ENCODE results near the gene CPT1C.

The CPT1C gene

DNA sequence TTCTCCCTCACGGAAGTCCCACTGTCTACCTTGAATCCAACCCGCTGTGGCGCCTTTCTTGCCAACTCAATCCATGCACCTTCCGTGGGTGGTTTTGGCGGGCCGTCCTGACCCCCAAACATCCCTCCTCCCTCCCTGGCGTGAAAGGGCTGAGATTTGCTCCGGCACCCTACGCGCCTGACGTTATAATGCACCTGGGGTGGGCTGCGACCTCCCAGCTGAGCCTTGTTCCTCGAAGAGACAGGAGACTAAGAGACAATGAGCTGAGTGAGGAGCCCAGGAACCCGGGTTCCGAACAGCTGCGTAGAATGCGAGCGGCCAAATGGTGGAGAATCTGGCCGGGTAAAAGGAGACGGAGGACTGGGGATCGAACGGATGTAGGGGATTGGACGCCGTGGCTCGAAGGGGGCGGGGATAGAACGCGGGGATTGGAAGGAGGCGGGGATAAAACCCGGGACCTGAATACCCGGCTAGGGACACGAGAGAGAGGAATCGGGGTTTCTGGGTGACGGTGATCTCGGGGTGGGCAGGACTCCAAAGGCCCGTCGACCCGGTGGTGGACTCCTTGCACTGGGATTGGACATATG, at the start of gene CPT1C:
TSS of gene CPT1C (plus strand) at position 461 of the 587 bp plus-strand sequence. CDS start 1,137 bp downstream, outside the sequence.
- peak; percentile 94 for DNase-seq

- peak; percentile 99 for DNase-seq
Observed at GRCh38 chr19:49641688-49642491, 49.0 kb upstream of the CPT1C start, which contains the start of gene SCAF1. Gene SCAF1 (plus strand): TSS chr19:49642209. CDS start chr19:49645027, 2,818 bp downstream.

- no peak for DNase-seq
Observed at GRCh38 chr19:49642492-49643035, 48.4 kb upstream of the CPT1C start.

GRCh38 chr19:49643466-49643865, 47.5 kb upstream of the CPT1C start:
- no peak for DNase-seq

- no peak for DNase-seq
Observed at GRCh38 chr19:49645592-49645991, 45.3 kb upstream of the CPT1C start.

- DNase-seq, result no peak
Observed at GRCh38 chr19:49645995-49646394, 44.9 kb upstream of the CPT1C start.

DNA sequence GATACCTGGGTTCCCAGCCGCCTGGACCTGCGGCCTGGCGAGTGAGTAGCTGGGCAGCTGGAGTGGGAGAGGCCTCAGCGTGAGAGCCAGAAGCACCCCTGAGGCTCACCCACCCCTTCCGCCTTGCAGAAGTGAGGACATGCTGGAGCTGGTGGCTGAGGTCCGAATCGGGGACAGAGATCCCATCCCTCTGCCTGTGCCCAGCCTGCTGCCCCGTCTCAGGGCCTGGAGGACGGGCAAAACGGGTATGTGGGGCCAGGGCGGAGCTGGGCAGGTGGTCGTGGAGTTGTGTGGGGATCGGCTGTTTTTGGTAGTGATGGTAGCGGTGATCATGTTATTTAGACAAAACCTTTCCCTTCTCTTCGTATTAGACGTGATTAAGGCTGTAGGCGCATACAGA, 44.3 kb upstream of the CPT1C start:
- no peak for DNase-seq

GRCh38 chr19:49651029-49651819, 39.7 kb upstream of the CPT1C start:
- no peak for DNase-seq

GRCh38 chr19:49651820-49652550, 38.9 kb upstream of the CPT1C start:
- no peak for DNase-seq

DNA sequence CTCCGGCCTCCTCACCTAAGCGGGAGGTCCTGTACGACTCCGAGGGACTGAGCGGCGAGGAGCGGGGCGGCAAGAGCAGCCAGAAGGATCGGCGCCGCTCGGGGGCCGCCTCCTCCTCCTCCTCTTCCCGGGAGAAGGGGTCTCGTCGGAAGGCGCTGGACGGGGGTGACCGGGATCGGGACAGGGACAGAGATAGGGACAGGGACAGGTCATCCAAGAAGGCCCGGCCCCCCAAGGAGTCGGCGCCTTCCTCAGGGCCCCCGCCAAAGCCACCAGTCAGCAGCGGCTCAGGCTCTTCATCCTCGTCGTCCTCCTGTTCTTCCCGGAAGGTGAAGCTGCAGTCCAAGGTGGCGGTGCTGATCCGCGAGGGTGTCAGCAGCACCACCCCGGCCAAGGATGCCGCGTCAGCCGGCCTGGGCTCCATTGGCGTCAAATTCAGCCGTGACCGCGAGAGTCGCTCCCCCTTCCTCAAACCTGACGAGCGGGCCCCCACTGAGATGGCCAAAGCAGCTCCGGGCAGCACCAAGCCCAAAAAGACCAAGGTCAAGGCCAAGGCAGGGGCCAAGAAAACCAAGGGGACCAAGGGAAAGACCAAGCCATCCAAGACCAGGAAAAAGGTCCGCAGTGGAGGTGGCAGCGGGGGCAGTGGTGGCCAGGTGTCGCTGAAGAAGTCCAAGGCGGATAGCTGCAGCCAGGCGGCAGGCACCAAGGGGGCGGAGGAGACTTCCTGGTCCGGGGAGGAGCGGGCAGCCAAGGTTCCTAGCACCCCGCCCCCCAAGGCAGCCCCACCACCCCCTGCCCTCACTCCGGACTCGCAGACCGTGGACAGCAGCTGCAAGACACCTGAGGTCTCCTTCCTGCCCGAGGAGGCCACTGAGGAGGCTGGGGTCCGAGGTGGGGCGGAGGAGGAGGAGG, 38.1 kb upstream of the CPT1C start:
- no peak for DNase-seq

DNA sequence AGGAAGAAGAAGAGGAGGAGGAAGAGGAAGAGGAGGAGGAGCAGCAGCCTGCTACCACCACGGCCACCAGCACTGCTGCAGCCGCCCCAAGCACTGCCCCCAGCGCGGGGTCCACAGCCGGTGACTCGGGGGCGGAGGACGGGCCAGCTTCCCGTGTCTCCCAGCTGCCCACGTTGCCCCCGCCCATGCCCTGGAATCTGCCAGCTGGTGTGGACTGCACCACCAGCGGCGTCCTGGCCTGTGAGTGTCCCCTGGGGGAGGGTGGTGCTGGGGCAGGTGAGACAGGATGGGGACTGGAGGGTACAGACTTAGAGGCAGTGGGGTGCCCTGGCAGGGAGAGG, 37.5 kb upstream of the CPT1C start:
- DNase-seq, result no peak

DNA sequence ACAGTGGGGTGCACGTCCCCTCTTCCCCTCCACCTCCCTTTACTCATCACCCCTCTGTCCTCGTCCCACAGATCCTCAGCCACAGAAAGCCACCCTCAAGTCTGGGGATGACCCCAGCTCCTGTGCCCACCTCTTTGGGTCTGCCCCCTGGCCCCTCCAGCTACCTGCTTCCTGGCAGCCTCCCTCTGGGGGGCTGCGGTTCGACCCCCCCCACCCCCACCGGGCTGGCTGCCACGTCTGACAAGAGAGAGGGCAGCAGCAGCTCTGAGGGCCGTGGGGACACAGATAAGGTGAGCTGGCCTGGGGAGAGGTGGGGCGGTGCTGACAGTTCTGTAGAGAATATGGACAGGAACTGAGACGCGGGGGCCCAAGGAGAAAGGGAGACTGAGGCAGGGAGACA, 36.3 kb upstream of the CPT1C start:
- DNase-seq, result no peak

GRCh38 chr19:49655570-49656455, 35.1 kb upstream of the CPT1C start:
- no peak for DNase-seq

DNA sequence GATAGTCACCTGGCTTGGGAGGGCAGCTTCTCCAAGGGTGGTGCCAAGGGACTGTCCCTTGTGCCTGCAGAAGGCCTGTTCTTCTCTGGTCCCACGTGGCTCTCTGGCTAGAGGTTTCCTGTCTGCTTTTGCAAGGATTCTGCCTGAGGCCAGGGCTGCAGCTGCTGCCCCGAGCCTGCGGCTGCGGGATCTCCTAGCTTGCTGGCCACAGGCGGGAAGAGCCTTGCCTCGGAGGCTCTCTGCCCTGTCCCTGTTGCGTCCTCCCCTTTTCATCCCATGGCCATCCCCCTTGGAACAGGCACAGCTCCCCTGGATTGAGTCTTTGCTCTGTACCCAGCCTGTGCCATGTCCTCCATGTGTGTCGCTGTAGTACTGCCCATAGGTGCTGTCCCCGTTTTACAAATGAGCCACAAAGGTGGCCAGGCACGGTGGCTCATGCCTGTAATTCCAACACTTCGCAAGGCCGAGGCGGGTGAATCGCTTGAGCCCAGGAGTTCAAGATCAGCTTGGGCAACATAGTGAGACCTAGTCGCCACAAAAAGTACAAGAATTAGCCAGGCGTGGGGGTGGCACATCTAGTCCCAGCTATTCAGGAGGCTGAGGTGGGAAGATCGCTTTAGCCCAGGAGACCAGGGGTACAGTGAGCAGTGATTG, 34.3 kb upstream of the CPT1C start:
- no peak for DNase-seq

- DNase-seq, result no peak
Observed at GRCh38 chr19:49657493-49658138, 33.3 kb upstream of the CPT1C start.

DNA sequence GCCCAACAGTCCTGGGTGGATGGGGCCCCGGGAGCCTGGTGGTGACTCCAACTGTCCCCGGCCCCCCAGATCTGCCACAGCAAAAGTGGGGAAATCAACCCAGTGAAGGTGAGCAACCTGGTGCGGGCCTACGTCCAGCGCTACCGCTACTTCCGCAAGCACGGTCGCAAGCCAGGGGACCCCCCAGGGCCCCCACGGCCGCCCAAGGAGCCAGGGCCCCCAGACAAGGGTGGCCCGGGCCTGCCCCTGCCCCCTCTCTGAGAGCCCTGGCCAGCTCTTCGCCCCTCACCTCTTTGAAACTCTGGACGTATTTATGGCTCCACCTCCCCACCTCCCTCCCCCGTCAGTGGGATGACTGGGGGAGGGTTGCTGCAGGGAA, 32.8 kb upstream of the CPT1C start:
- DNase-seq, result no peak

DNA sequence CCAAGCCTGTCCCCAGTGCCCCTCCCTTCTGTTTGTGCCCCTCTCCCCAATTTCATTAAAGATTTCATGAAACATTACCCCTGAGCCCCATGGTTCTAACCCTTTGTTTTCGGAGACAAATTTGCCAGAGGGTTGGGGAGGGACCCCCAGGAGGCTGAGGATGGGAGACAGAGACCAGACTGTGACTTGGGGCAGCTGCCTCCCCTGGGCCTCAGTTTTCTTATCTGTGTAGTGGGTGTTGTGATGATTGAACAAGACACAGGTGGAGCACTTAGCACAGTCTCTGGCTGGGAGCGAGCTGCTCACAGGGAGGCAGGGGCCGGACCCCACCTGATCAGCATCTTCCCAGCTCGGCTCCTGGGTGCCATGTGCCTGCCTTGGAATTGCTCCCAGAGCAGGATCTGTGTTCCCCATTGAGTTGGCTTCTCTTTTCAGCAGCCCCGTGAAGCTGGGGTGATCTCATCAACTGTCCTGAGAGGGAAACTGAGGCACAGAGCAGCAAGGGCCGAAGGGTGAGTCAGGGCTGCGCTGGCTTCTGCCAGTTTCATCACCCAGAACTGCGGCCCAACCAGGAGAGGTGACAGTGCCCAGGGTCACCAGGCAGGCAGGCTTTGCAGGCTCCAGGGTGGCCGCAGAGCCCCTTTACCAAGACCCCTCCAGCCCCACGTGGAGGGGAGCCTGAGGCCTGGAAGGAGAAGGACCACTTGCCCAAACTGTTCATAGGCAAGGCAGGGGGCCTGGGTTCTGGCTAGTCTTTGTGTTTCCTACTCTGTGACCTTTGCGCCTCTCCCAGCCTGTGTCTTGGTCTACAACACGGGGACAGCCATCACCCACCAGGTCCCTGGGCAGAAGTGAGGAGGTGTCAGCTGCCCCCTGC, 32.1 kb upstream of the CPT1C start:
- no peak for DNase-seq

- no peak for DNase-seq
Observed at GRCh38 chr19:49660338-49660961, 30.5 kb upstream of the CPT1C start.
